Measurements from ENCODE around the gene CD58. TPM values are rescaled to one million over a fixed set of nuclear protein-coding genes. Genes with fewer than 3 reads are reported as not detected.

CD58 gene
- polyA plus RNA-seq, 1 donor (not counting 4 experiments of a cell fraction or from before 2014, with no cell fraction given), result 38.6 TPM

- TF ChIP-seq CTCF (optimal IDR thresholded peaks at IDR 0.05 in 1 of 3, IDR thresholded peaks at IDR 0.05 in 1 of 3, conservative IDR thresholded peaks at IDR 0.05 in 1 of 3; ENCODE audit: extremely low read depth in 1 of 3, insufficient read depth in 2 of 3, low read length in 3 of 3) (no peak), EZH2 (IDR thresholded peaks at IDR 0.05; ENCODE audit: low read length) (no peak)
- no peak overlapping the region for H2AFZ ChIP-seq (ENCODE audit: control insufficient read depth, low read length)
- H3K4me2 ChIP-seq (ENCODE audit: control insufficient read depth, extremely low read depth, insufficient read depth, low read depth, low read length), result no peak overlapping the region
- no peaks in the 10 kb centered on the region for H4K20me1 ChIP-seq (ENCODE audit: control insufficient read depth, extremely low read depth, insufficient read depth, low read length)
- dilution Hi-C loops (cut with MboI; ENCODE audit: extremely low pct_ligation_motif_present, low sequenced_read_pairs), result no loop called here
- no peaks in the 10 kb centered on the region for H3K9me1 ChIP-seq (ENCODE audit: control insufficient read depth, extremely low read depth, insufficient read depth, low read length)
- H3K27ac ChIP-seq (ENCODE audit: control insufficient read depth, insufficient read depth, low read length), result no peak overlapping the region
- DNase-seq (ENCODE audit: low read depth, low spot score), result no peak
- H3K4me1 ChIP-seq (ENCODE audit: control insufficient read depth, extremely low read depth, insufficient read depth, low read length), result peaks cover 9% of the 10 kb centered on the region
- no peak overlapping the region for H3K4me3 ChIP-seq (ENCODE audit: control insufficient read depth in 2 of 3, extremely low read depth in 1 of 3, insufficient read depth in 2 of 3, low read depth in 1 of 3, low read length in 3 of 3)
- FAIRE-seq, result no peak
- no peak overlapping the region for H3K9ac ChIP-seq (ENCODE audit: control insufficient read depth, extremely low read depth, insufficient read depth, low read length)
- H3K27me3 ChIP-seq (ENCODE audit: control insufficient read depth, extremely low read depth, insufficient read depth, low read length), result no peaks in the 10 kb centered on the region
- no peaks in the 10 kb centered on the region for H3K79me2 ChIP-seq (ENCODE audit: control insufficient read depth, insufficient read depth, low read length)
- no peaks in the 10 kb centered on the region for H3K36me3 ChIP-seq (ENCODE audit: control insufficient read depth in 2 of 2, extremely low read depth in 1 of 2, insufficient read depth in 2 of 2, low read length in 2 of 2)
- H3K9me3 ChIP-seq (ENCODE audit: control insufficient read depth, low read depth, low read length), result no peaks in the 10 kb centered on the region
These were observed 77.1 kb downstream of the CD58 start for GRCh38 chr1:116493484-116494352.

DNA sequence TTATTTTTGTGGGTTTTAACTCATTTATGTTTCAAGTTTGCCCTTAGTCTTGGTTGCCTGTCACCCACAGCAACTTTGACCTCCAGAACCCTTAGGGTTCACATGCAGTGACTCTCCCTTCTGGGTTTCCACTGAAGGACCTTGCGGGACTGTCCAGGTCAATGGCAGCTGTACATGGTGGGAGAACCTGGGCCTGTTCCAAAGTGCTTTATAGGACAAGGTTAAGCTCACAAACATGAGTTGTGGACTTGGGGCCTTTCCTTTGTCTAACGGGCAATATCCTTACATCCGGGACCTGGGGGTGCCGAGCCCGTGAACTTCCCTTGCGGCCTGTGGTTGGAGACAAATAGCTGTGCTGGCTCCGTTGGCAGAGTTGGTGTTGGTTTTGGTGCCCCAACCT lies 77.8 kb downstream of the CD58 start:
- Histone ChIP-seq H3K36me3 (ENCODE audit: control insufficient read depth in 2 of 2, extremely low read depth in 1 of 2, insufficient read depth in 2 of 2, low read length in 2 of 2) (no peaks in the 10 kb centered on the region), H3K9me1 (ENCODE audit: control insufficient read depth, extremely low read depth, insufficient read depth, low read length) (no peaks in the 10 kb centered on the region), H3K9ac (ENCODE audit: control insufficient read depth, extremely low read depth, insufficient read depth, low read length) (no peak overlapping the region), H2AFZ (ENCODE audit: control insufficient read depth, low read length) (no peak overlapping the region), H3K4me1 (ENCODE audit: control insufficient read depth, extremely low read depth, insufficient read depth, low read length) (peaks cover 13% of the 10 kb centered on the region), H3K4me2 (ENCODE audit: control insufficient read depth, extremely low read depth, insufficient read depth, low read depth, low read length) (no peak overlapping the region), H3K9me3 (ENCODE audit: control insufficient read depth, low read depth, low read length) (no peaks in the 10 kb centered on the region), H3K27ac (ENCODE audit: control insufficient read depth, insufficient read depth, low read length) (no peak overlapping the region), H3K79me2 (ENCODE audit: control insufficient read depth, insufficient read depth, low read length) (no peaks in the 10 kb centered on the region), H3K27me3 (ENCODE audit: control insufficient read depth, extremely low read depth, insufficient read depth, low read length) (no peaks in the 10 kb centered on the region), H3K4me3 (ENCODE audit: control insufficient read depth in 2 of 3, extremely low read depth in 1 of 3, insufficient read depth in 2 of 3, low read depth in 1 of 3, low read length in 3 of 3) (no peak overlapping the region), H4K20me1 (ENCODE audit: control insufficient read depth, extremely low read depth, insufficient read depth, low read length) (no peaks in the 10 kb centered on the region)
- dilution Hi-C loops (cut with MboI; ENCODE audit: extremely low pct_ligation_motif_present, low sequenced_read_pairs), result no loop called here
- TF ChIP-seq EZH2 (IDR thresholded peaks at IDR 0.05; ENCODE audit: low read length) (no peak), CTCF (optimal IDR thresholded peaks at IDR 0.05 in 1 of 3, IDR thresholded peaks at IDR 0.05 in 1 of 3, conservative IDR thresholded peaks at IDR 0.05 in 1 of 3; ENCODE audit: extremely low read depth in 1 of 3, insufficient read depth in 2 of 3, low read length in 3 of 3) (no peak)
- DNase-seq (ENCODE audit: low read depth, low spot score) (no peak), FAIRE-seq (no peak)

All from keratinocyte (primary cell).